K562 (cell line): ENCODE results near the gene ATP2A2. TPM values are rescaled to one million over a fixed set of nuclear protein-coding genes. Genes with fewer than 3 reads are reported as not detected.

ENCODE experiments used
- CUX1 ChIP-seq: fragments of 200-800 bp; sonication (Bioruptor generic); IDR thresholded peaks from 2 replicates; pipeline ENCODE4 v1.6.1; 2016; ENCODE audit warnings: missing genetic modification characterization, missing compliant biosample characterization
- SMARCC2 ChIP-seq: fragments of 450-650 bp; IDR thresholded peaks from 2 replicates; pipeline ENCODE4 v1.6.1; 2017; ENCODE audit warnings: antibody characterized with exemption, moderate library complexity, mild to moderate bottlenecking, low read depth
- polyA plus RNA-seq, 8 experiments: library from polyadenylated mRNA; depleted of rRNA in 4 of 8; stranded (reverse) in 5 of 8; unstranded in 3 of 8; fragments of >200 nt; fragmentation: Nextera tagmentation in 2 of 8; fragmentation: Illumina TruSeq in 1 of 8; extraction: Ambion mirVana in 2 of 8; extraction: Trizol in 1 of 8; gene quantifications; 2 replicates each; pipeline versions ENCODE4 v1.2.1 to v1.2.3, GENCODE V29; 2011 to 2014; ENCODE audit warnings: inconsistent platforms in 1 of 8, missing spikeins in 1 of 8
- total RNA-seq, 7 experiments: library from RNA; depleted of rRNA in 6 of 7; stranded (reverse); fragments of >200 nt in 6 of 7; fragmentation: Illumina TruSeq in 2 of 7; extraction: Trizol in 2 of 7; gene quantifications; 2 replicates each; pipeline versions ENCODE4 v1.2.1 to v1.2.3, GENCODE V29; 2011 to 2021; ENCODE audit warnings: low replicate concordance in 1 of 7
- TF ChIP-seq, protein P1 (sequence below): fragments of 250-450 bp; sonication (Bioruptor Pico); IDR thresholded peaks from 2 replicates; pipeline ENCODE4 v1.4.0; 2020; ENCODE audit warnings: mild to moderate bottlenecking, moderate library complexity

ATP2A2 gene
- total and polyA plus RNA-seq, 9 of the 15 experiments (the other 6 are each of a cell fraction or from before 2014, with no cell fraction given) = 5.2 to 205 (median 51.6) TPM

GRCh38 chr12:110337912-110338710 is 57.1 kb downstream of the ATP2A2 start (continued):
- TF ChIP-seq, protein P1, sequence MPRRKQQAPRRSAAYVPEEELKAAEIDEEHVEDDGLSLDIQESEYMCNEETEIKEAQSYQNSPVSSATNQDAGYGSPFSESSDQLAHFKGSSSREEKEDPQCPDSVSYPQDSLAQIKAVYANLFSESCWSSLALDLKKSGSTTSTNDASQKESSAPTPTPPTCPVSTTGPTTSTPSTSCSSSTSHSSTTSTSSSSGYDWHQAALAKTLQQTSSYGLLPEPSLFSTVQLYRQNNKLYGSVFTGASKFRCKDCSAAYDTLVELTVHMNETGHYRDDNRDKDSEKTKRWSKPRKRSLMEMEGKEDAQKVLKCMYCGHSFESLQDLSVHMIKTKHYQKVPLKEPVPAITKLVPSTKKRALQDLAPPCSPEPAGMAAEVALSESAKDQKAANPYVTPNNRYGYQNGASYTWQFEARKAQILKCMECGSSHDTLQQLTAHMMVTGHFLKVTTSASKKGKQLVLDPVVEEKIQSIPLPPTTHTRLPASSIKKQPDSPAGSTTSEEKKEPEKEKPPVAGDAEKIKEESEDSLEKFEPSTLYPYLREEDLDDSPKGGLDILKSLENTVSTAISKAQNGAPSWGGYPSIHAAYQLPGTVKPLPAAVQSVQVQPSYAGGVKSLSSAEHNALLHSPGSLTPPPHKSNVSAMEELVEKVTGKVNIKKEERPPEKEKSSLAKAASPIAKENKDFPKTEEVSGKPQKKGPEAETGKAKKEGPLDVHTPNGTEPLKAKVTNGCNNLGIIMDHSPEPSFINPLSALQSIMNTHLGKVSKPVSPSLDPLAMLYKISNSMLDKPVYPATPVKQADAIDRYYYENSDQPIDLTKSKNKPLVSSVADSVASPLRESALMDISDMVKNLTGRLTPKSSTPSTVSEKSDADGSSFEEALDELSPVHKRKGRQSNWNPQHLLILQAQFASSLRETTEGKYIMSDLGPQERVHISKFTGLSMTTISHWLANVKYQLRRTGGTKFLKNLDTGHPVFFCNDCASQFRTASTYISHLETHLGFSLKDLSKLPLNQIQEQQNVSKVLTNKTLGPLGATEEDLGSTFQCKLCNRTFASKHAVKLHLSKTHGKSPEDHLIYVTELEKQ (CRISPR knock-in tag) = no peak
- TF ChIP-seq CUX1 (CRISPR knock-in tag) (no peak), SMARCC2 (no peak)
